RCC 7860 (cell line): ENCODE measurements around the gene UBQLN2.
A peak's percentile ranks its signal among the peaks of the same experiment; 100 is the strongest.
"Not testable (repeated sequence)": the region's sequence is repeated elsewhere in the genome, so short reads cannot be mapped to it uniquely, and the experiment has no call there.

ENCODE experiments used
- DNase-seq: peaks from one replicate; pipeline ENCODE4 v3.0.0-alpha.2; 2015; ENCODE audit warnings: low spot score
- FAIRE-seq: peaks from 2 replicates; lab custom pipeline; 2012; peaks lifted over from hg19 to GRCh38; lab: Jason Lieb, UNC

The UBQLN2 gene

DNA sequence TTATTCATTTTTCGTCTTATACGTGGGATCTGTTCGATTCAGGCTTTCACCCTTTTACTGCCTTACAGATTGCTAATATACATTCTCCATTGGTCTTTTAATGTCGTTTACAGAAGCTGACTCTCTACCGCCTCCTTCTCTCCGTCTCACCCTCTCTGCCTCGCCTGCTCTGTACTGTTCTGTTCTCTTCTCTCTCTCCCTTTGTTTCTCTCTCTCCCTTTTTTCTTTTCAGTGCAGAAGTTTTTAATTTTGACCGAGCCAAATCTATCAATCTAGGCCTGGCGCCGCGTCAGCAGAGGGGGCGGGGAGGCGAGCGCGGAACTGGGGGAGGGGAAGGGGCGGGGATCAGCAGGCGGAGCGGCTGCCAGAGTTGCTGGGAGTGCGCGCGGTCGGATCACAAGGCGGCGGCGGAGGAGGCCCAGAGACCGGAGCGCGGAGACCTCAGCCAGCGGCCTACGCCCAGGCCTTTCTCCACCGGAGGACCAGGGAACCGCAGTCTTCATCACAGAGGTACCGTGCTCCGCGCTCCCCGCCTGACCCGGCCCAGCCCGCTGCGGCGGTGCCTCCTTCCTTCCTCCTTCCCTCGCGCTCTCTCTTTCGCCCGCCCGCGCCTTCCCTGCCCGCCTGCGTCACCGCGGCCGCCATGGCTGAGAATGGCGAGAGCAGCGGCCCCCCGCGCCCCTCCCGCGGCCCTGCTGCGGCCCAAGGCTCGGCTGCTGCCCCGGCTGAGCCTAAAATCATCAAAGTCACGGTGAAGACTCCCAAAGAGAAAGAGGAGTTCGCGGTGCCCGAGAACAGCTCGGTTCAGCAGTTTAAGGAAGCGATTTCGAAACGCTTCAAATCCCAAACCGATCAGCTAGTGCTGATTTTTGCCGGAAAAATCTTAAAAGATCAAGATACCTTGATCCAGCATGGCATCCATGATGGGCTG, at the start of gene UBQLN2:
Gene UBQLN2, plus strand, starts transcription at position 397 of the 931 bp plus-strand sequence. Its CDS starts 247 bp downstream, at position 644.
- DNase-seq = peak; percentile 39
- no peak for FAIRE-seq

DNA sequence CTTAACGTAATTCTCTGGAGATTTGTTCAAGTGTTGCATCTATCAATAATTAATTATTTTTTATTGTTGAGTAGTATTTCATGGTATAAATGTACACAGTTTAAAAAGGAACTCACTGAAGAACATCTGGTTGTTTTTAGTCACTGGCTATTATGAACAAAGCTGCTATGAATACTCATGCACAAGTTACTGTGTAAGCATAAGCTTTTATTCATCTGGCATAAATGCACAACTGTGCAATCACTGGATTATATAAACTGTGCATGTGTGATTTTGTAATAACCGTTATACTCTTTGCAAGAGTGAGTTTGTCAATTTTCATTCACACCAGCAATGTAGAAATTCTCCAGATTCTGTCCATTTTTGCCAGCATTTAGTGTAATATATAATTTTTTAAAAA, 43.8 kb upstream of the UBQLN2 start:
- no peak for DNase-seq
- no peak for FAIRE-seq

DNA sequence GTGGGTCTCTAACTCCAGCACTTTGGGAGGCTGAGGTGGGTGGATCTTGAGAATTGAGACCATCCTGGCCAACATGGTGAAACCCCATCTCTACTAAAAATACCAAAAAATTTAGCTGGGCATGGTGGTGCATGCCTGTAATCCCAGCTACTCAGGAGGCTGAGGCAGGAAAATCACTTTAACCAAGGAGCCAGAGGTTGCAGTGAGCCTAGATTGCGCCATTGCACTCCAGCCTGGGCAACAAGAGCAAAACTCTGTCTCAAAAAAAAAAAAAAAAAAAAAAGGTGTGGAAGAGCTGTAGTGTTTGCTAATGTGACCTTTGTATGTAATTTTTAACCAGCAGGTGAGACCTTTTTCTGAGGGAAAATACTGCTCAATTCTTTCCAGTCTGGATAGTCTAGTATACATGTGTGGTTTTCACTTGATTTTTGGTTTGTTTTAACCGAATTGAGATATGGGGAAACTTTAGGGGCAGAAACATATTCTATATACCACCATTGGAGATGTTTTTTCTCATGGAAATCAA, 33.9 kb upstream of the UBQLN2 start:
- not testable (repeated sequence) for DNase-seq, FAIRE-seq

DNA sequence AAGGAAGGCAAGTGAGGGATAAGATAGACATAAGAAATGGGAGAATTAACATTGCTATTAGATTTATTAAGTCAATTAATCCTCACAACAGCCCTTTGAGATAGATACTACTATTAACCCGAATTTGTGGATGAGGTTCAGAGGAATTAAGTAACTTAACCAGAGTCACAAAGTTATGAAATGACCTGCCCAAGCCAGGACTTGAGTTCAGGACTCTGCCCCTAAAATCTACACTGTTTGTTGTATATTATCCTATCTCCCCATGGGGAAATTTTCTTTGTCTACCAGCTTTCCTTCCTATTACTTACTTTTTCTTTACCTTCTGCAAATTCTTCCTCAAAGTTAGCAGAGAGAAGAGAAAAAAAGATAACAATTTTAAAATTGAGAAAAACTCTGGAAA, 33.4 kb upstream of the UBQLN2 start:
- FAIRE-seq (no peak), DNase-seq (no peak)

DNA sequence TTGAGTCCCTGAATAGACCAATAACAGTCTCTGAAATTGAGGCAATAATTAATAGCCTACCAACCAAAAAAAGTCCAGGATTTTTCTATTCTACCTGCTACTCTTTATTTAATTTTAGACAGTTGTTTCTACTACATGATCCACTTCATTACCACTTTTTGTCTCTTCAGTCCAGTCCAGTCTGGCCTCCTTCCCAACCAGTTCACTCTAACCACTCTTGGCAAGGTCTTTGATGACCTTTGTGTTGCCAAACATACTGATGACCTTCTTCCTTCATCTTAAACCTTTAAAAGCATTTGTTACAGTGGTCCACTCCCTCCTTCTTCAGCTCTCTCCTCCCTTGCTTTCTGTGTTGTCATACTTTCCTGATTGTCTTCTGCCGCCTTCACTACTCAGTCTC, 12.8 kb upstream of the UBQLN2 start:
- DNase-seq (no peak), FAIRE-seq (no peak)

DNA sequence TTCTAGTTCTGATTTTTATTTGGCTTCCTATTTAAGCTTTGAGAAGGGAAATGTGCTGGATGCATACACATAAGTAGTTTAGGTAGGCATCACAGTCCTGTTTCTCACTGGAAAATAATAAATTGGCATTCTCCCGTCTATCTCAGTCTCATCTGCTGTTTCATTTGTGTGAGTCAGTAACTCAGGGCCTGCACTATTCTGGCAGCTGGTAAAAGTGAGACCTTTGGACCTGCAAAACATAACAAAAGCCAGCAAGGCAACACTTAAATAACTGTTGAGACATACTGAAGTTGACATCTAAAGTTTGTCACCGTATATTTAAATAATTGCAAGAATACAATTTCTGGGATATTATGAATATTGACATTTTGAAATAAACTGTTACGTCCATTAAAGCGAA, 8.6 kb upstream of the UBQLN2 start:
- FAIRE-seq (no peak), DNase-seq (no peak)

DNA sequence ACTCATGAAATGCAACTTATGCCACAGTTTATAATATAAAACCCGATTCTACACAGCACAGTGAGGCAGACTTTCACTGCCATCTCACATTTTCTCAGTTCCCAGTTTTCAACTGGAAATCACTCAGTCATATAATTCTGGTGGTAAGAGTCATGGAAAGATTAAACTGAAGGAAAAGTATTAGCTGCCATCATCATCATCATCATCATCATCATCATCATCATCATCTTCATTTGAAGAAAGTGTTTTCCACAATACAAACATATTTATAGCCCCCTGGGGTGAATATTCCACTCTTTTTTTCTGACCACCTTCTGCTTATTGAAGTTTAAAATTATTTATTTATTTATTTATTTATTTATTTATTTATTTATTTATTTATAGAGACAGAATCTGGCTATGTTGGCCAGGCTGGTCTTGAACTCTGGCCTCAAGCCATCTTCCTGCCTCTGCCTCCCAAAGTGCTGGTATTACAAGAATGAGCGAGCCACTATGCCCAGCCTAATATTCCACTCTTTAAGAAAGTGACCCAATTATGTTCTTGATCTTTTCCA, 6.0 kb upstream of the UBQLN2 start:
- no peak for FAIRE-seq

DNA sequence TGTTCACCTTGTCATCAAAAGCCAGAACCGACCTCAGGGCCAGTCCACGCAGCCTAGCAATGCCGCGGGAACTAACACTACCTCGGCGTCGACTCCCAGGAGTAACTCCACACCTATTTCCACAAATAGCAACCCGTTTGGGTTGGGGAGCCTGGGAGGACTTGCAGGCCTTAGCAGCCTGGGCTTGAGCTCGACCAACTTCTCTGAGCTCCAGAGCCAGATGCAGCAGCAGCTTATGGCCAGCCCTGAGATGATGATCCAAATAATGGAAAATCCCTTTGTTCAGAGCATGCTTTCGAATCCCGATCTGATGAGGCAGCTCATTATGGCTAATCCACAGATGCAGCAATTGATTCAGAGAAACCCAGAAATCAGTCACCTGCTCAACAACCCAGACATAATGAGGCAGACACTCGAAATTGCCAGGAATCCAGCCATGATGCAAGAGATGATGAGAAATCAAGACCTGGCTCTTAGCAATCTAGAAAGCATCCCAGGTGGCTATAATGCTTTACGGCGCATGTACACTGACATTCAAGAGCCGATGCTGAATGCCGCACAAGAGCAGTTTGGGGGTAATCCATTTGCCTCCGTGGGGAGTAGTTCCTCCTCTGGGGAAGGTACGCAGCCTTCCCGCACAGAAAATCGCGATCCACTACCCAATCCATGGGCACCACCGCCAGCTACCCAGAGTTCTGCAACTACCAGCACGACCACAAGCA, 898 bp downstream of the UBQLN2 start:
- peak; percentile 18 for DNase-seq
- FAIRE-seq = no peak

More for the DNA sequence above, 6.0 kb upstream of the UBQLN2 start:
- DNase-seq = no peak

DNA sequence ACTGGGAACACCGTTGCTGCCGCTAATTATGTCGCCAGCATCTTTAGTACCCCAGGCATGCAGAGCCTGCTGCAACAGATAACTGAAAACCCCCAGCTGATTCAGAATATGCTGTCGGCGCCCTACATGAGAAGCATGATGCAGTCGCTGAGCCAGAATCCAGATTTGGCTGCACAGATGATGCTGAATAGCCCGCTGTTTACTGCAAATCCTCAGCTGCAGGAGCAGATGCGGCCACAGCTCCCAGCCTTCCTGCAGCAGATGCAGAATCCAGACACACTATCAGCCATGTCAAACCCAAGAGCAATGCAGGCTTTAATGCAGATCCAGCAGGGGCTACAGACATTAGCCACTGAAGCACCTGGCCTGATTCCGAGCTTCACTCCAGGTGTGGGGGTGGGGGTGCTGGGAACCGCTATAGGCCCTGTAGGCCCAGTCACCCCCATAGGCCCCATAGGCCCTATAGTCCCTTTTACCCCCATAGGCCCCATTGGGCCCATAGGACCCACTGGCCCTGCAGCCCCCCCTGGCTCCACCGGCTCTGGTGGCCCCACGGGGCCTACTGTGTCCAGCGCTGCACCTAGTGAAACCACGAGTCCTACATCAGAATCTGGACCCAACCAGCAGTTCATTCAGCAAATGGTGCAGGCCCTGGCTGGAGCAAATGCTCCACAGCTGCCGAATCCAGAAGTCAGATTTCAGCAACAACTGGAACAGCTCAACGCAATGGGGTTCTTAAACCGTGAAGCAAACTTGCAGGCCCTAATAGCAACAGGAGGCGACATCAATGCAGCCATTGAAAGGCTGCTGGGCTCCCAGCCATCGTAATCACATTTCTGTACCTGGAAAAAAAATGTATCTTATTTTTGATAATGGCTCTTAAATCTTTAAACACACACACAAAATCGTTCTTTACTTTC, 1.8 kb downstream of the UBQLN2 start:
- DNase-seq (no peak), FAIRE-seq (no peak)

DNA sequence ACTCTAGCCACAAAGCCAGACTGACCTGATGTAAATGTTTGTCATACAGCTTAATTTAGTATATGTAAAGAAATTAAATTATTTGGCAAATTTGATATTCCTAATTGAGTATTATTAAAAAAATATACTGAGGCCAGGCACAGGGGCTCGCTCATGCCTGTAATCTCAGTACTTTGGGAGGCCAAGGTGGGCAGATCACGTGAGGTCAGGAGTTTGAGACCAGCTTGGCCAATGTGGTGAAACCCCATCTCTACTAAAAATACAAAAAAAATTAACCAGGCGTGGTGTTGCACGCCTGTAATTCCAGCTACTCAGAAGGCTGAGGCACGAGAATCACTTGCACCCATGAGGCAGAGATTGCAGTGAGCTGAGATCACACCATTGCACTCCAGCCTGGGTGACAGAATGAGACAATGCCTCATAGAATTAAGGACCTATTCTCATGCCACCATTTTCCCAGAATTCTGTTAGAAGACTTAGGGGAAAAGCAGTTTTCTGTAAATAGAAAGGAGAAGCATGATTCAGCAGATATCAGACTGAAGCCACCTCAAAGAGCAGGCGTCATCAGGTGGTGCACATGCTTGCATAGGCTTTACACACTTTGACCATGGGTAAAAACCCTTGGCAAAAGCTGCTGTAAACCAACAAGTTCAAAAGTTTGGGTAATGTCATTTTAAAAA, 6.1 kb downstream of the UBQLN2 start:
- FAIRE-seq (no peak), DNase-seq (no peak)

DNA sequence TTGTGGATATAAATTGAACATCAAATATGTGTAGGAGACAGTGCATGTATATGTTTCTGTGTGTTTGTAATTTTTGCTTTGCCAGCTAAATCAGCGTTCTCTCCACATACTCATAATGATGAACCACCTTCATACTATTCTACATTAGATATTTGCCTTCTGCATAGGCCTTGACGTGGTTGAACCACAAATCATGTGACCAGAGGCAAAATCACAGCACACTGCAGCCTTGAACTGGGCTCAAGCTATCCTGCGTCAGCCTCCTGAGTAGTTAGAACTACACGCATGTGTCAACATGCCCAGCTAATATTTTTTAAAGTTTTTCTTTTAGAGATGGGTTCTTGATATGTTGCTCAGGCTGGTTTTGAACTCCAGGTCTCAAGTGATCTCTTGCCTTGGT, 9.5 kb downstream of the UBQLN2 start:
- FAIRE-seq (no peak), DNase-seq (no peak)

DNA sequence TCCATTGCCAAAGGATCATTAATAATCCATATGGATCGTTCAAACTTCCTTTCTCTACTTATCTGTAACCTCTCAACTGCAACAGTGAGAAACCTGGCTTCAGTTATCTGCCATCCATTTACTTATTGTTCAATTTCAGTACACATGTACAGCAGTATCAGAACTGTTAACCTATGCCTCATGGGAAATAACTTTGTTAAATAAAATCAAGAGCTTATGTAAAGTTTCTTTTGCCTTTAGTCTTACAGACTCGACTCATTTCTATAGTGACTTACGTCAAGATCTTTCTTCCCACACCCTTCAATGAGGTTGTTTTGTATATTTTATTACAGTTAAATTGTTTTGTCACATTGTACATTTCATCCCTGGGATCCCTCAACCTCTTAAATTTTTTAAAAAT, 11.4 kb downstream of the UBQLN2 start:
- FAIRE-seq = no peak
- DNase-seq = no peak

DNA sequence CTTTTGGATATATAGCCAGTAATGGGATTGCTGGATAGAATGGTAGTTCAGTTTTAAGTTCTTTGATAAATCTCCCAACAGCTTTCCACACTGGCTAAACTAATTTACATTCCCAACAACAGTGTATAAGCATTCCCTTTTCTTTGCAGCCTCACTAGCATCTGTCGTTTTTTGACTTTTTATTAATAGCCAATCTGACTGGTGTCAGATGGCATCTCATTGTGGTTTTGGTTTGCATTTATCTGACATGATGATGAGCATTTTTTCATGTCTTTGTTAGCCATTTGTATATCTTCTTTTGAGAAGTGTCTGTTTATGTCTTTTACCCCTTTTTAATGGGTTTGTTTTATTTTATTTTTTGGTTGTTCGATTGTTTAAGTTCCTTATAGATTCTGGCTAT, 13.3 kb downstream of the UBQLN2 start:
- no peak for FAIRE-seq

DNA sequence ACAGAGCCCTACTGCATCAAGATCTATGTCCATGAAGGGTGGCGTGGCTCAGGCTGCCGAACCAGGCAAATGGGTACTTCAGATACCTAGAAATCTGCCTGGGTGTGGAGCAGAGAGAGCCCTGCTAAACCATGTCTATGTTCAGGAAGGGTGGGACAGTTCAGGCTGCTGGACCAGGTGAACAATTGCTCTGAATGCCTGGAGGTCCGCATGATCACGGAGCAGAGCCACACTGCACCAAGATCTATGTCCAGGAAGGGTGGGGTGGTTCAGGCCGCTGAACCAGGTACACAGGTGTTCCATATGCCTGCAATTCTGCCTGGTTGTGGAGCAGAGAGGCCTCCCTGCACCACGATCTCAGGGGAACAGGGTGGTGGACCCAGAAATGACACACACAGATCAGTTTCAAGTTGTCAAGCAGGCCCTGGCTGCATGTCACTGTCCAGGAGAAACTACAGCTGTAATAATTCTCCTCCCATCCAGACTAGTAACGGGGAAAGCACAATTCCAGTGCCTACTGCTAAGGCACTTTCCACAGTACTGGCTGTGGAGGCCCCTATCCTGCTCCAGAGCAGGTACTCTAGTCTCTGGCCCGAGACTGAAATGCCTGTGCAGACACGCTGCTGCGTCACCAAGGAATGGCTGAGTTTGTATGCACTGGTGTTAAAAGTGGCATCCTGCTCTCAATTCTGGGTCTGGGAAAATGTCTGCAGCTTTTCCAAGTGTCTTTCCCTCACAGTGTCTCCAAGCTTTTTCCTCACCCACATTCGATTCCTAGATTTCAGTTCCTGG, 25.2 kb downstream of the UBQLN2 start:
- no peak for DNase-seq
- FAIRE-seq = no peak

More for the DNA sequence above, 13.3 kb downstream of the UBQLN2 start:
- DNase-seq = no peak

DNA sequence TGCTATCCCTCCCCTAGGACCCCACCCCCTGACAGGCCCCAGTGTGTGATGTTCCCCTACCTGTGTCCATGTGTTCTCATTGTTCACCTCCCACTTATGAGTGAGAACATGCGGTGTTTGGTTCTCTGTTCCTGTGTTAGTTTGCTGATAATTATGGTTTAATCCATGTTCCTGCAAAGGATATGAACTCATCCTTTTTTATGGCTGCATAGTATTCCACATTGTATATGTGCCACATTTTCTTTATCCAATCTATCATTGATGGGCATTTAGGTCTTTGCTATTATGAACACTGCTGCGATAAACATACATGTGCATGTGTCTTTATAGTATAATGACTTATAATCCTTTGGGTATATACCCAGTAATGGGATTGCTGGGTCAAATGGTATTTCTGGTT, 28.4 kb downstream of the UBQLN2 start:
- FAIRE-seq = not testable (repeated sequence)

DNA sequence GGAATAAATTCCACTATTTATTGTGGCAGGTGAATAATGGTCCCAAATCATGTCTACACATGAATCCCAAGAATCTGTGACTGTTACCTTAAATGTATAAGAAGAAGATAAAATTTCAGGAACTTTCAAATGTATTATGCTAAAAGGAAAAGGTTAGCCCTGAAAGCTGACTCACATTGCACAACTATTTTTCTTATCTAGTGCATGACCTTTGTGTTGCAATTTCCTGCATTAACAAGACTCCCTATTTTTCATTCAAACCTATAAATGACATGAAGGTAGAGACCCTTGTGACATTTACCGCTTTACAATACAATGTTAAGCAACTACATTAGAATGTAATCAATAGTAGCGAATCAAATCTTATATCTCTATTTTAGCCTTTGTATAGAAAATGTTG, 36.7 kb downstream of the UBQLN2 start:
- no peak for DNase-seq
- FAIRE-seq = no peak

More for the DNA sequence above, 28.4 kb downstream of the UBQLN2 start:
- not testable (repeated sequence) for DNase-seq

DNA sequence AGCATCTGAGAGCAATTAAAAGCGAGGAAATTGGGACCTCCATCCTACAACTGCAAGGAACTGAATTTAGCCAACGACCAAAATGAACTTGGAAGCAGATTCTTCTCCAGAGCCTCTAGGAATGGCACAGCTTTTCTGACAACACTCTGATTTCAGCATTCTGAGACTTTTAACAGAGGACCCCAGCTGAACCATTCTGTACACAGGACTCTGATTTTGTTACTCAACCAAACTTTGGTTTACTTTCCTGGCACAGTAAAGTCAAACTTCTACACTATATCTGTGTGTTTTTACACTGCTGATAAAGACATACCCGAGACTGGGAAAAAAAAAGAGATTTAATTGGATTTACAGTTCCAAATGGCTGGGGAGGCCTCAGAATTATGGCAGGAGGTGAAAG, 37.6 kb downstream of the UBQLN2 start:
- DNase-seq = no peak

DNA sequence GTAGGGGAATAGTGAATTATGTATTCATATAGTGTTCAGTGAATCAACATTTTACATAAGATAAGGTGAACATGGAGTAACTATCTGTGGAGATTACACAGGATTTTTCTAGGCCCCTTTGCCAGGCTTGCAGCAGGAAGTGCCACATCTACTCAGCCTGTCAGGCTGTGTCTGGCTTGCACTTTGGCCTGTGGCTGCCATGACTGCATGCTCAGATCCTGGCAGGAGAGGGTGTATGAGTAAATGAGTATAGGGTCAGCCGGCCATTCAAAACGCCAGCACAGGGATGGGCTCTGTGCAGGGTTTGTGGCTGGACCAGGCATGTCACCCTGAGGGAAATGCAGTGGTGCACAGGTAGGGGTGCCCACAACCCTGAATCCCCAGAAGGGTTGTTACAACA, 51.9 kb downstream of the UBQLN2 start:
- no peak for FAIRE-seq
- no peak for DNase-seq

More for the DNA sequence above, 37.6 kb downstream of the UBQLN2 start:
- no peak for FAIRE-seq
